Mesodermal cell (in vitro differentiated cells): Measurements from ENCODE around the gene ERO1B.

ENCODE experiments used
- H3K27ac ChIP-seq: 2 replicates; pipeline ENCODE4 v1.7.0; 2013; ENCODE audit warnings: mild to moderate bottlenecking, low read depth, low read length, moderate library complexity; ENCODE audit not compliant: severe bottlenecking
- H3K36me3 ChIP-seq: 2 replicates; pipeline ENCODE4 v1.7.1; 2013; ENCODE audit warnings: mild to moderate bottlenecking, low read length, moderate library complexity; ENCODE audit not compliant: control insufficient read depth, insufficient read depth
- H3K4me1 ChIP-seq: one replicate; pipeline ENCODE4 v1.7.1; 2013; ENCODE audit warnings: mild to moderate bottlenecking, low read length; ENCODE audit not compliant: insufficient read depth, control insufficient read depth, poor library complexity, severe bottlenecking
- H3K4me3 ChIP-seq: 2 replicates; pipeline ENCODE4 v1.7.0; 2013; ENCODE audit warnings: low read length, control low read depth, mild to moderate bottlenecking; ENCODE audit not compliant: insufficient read depth, poor library complexity, severe bottlenecking; ENCODE audit errors: extremely low read depth
- H3K9me3 ChIP-seq: 2 replicates; pipeline ENCODE4 v1.7.1; 2013; ENCODE audit warnings: mild to moderate bottlenecking, low read length, moderate library complexity; ENCODE audit not compliant: control insufficient read depth
- WGBS, 2 experiments: methylation state at CpG; one replicate each; pipeline ENCODE4 v1.1.5; 2013; ENCODE audit warnings: missing lambda C conversion rate in 2 of 2; ENCODE audit not compliant: insufficient coverage in 2 of 2; 5-methylcytosine and 5-hydroxymethylcytosine counted together

ERO1B gene

GRCh38 chr1:236172041-236172579, 109.6 kb downstream of the ERO1B start:
- no peaks in the 10 kb centered on the region for H3K9me3 ChIP-seq

GRCh38 chr1:236168716-236169429, 112.9 kb downstream of the ERO1B start:
- Histone ChIP-seq H3K27ac (no peak overlapping the region), H3K36me3 (peaks cover 2% of the 10 kb centered on the region), H3K4me1 (no peaks in the 10 kb centered on the region), H3K9me3 (no peaks in the 10 kb centered on the region), H3K4me3 (no peak overlapping the region)
- 87 to 92% methylated on average over 7 to 9 of the region's 10 CpGs for WGBS, 2 experiments

More at GRCh38 chr1:236172041-236172579, 109.6 kb downstream of the ERO1B start:
- Histone ChIP-seq H3K4me1 (no peaks in the 10 kb centered on the region), H3K4me3 (no peak overlapping the region), H3K36me3 (peaks cover 2% of the 10 kb centered on the region), H3K27ac (no peak overlapping the region)

GRCh38 chr1:236167578-236167977, 114.2 kb downstream of the ERO1B start:
- Histone ChIP-seq H3K4me3 (no peak overlapping the region), H3K27ac (no peak overlapping the region), H3K4me1 (no peaks in the 10 kb centered on the region), H3K36me3 (peaks cover 2% of the 10 kb centered on the region), H3K9me3 (peaks cover 4% of the 10 kb centered on the region)
- WGBS, 2 experiments = 93 to 94% methylated on average over 2 to 4 of the region's 4 CpGs

GRCh38 chr1:236167154-236167553, 114.6 kb downstream of the ERO1B start:
- 78 to 85% methylated on average over 4 to 6 of the region's 7 CpGs for WGBS, 2 experiments
- Histone ChIP-seq H3K9me3 (peaks cover 7% of the 10 kb centered on the region), H3K36me3 (peaks cover 2% of the 10 kb centered on the region), H3K4me3 (no peak overlapping the region), H3K27ac (no peak overlapping the region), H3K4me1 (no peaks in the 10 kb centered on the region)

DNA sequence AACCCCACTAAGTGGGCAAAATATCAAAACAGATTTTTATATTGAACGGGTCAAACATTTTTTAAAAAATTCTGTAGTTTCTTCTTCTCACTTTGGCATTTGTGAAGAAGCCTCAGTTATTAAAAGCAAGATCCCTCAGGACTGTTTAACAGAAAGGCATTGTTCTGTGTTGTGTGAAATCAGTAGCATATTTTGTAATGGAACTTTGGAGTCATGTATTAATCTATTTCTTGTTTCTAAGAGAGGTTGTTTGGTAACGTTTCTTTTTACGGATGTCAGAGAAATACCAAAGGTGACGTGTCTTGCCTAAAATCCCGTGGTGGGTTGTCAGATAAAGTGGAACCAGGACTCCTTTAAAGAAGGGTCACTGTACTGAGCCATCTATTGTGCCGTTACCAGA, 115.7 kb downstream of the ERO1B start:
- Histone ChIP-seq H3K4me1 (no peaks in the 10 kb centered on the region), H3K4me3 (no peak overlapping the region), H3K9me3 (peaks cover 18% of the 10 kb centered on the region), H3K27ac (no peak overlapping the region), H3K36me3 (peaks cover 2% of the 10 kb centered on the region)
- WGBS, 2 experiments = 93 to 96% methylated on average over 3 to 4 of the region's 6 CpGs
